Stimulated activated CD8-positive, alpha-beta memory T cell treated with anti-CD3 and anti-CD28 coated beads, Interleukin-4, amount 100 ng/mL, for 48 hours (primary cell): ENCODE measurements around the gene TMEM138.
A peak's percentile ranks its signal among the peaks of the same experiment; 100 is the strongest.

Source experiments
- DNase-seq: peaks from one replicate; pipeline ENCODE4 v3.0.0-alpha.2; 2020

Gene TMEM138

DNA sequence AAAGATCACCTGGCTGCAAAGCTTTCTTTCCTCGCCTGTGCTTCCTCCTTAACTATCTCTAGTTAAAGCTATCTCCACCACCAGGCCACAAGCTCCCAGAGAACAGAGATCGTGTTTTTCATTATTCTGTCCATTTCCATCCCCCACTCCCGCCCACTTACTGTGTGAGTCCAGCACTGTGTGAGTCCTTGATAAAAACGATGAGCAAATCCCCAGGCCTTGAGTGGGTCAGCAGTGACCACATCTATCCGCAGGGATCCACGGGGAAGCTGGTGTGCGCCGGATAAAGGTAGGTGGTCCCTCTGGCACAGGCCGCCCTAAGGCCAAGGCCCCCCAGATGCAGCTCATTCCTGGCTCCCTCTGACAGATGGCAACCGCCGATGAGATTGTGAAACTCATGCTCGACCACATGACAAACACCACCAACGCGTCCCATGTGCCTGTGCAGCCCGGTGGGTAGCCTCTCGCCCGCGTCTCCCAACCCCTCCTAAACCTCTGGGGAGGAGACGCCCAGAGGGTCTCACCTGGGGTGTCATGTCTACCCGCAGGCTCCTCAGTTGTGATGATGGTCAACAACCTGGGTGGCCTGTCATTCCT lies 19.9 kb upstream of the TMEM138 start:
- DNase-seq, result no peak

DNA sequence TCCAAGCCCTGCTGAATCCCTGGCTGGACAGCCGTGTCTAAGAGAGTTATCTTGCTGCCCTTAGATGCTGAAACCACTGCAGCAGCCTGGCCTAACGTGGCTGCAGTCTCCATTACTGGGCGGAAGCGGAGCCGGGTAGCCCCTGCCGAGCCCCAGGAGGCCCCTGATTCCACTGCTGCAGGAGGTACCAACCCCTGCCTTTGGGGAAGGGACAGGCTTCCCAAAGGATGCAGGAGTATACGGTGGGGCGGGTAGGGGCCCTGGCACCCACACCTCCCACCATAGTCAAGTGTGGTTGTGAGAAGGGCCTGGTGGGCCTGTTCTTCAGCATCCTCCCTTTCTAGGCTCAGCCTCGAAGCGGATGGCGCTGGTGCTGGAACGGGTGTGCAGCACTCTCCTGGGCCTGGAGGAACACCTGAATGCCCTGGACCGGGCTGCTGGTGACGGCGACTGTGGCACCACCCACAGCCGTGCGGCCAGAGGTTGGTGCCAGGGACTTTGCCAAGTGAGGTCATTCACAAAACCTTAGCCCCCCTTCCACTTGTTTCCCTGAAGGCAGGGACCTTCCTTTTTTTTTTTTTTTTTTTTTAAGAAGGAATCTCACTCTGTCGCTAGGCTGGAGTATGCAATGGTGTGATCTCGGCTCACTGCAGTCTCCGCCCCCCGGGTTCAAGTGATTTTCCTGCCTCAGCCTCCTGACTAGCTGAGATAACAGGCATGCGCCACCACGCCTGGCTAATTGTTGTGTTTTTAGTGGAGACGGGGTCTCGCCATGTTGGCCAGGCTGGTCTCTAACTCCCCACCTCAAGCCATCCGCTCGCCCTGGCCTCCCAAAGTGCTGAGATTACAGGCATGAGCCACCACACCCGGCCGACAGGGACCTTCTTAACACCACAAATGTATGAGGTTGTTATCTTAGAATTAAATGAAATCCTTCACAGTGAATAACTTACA lies 18.1 kb upstream of the TMEM138 start:
- no peak for DNase-seq

DNA sequence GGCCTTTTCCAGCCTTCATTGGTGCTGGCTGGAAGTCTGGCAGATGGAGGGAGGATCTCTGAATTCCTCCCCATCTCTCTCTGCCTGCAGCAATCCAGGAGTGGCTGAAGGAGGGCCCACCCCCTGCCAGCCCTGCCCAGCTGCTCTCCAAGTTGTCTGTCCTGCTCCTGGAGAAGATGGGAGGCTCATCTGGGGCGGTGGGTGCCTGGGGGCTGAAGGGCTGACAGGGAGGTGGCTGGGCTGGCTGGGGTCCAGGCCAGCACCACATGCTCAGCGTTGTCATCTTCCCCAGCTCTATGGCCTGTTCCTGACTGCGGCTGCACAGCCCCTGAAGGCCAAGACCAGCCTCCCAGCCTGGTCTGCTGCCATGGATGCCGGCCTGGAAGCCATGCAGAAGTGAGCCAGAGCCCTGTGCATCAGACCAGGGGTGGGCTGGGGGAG lies 17.0 kb upstream of the TMEM138 start:
- no peak for DNase-seq

DNA sequence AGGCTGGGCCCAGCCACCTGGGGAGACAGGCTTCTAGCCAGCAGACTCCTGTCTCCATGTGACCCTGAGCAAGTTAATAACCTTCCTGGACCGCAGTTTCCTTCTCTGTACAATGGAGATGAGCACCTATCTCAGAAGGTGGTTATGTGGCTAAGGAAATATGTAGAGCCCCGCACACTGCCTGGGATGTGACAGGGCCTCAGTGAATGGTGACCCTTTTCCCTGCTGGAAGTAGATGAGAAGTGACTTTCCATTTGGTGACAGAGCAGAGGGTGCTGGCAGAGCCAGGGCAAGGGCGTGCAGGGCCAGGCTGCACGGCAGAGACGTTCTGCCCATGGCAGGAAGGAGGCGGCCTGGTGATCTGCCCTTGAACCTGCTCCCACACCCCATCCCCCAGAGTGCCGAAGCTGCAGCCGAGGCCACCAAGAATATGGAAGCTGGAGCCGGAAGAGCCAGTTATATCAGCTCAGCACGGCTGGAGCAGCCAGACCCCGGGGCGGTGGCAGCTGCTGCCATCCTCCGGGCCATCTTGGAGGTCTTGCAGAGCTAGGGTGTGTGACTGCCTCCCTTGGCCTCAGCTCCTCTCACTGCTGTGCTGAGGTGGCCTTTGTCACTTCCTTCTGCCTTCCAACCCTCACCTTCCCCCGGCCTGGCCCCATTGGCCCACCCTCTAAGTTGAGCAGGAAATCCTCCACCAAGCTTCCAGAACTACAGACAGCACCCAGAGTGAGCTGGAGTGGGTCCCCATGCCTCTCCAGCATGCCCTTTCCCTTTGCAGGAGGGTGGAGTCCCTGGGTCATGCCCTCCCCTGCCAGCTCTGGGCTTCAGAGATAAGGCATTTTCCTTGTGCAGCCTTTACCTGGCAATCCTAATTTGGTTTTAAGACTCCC lies 16.0 kb upstream of the TMEM138 start:
- no peak for DNase-seq

GRCh38 chr11:61347916-61348461 lies 14.2 kb upstream of the TMEM138 start:
- DNase-seq, result no peak

DNA sequence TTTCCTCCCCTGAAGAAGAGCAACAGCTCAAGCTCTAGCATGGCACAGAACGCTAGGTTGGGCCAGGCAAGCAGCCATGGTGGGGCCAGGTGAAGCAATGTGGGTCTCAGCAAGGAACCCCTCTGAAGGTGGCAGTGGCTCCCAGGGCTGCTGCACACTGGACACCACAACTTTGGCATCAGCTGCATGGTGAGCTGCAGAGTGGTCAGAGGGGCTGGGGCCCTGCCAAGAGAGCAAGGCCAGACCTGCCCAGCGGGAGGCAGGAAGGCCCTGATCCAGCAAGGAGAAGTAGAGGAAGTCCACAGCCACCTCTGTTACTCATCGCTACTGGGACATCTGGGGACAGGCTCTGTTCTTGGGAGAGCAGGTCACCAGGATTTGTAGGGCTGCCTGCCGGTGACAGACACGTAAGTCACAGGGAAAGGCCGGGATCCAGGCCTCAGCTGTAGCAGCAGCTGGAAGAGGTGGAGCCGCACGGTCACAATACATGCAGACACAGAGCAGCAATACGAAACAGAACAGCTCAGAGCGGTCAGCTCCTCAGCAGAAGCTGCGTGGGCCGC lies 12.9 kb upstream of the TMEM138 start:
- DNase-seq, result no peak

- DNase-seq, result no peak
Measured at GRCh38 chr11:61349916-61350315, 12.3 kb upstream of the TMEM138 start.

DNA sequence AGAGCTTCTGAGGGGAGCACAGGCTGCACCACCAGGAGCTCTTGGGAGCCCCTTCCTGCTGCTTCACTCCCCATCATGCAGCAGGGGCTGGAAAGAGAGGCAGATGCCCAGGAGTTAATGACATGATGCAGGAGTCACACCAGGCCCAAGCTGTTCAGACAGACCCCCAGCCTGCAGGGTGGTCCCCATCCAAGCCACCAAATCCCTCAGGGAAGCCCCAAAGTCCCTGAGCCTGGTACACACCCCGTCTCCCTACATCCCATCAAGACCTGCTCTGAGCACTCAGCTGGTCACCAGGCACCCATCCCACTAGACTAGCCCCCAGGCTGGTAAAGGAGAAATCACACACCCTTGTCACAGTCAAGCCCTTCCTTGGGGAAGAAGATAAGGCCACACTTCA lies 11.8 kb upstream of the TMEM138 start:
- DNase-seq, result no peak

DNA sequence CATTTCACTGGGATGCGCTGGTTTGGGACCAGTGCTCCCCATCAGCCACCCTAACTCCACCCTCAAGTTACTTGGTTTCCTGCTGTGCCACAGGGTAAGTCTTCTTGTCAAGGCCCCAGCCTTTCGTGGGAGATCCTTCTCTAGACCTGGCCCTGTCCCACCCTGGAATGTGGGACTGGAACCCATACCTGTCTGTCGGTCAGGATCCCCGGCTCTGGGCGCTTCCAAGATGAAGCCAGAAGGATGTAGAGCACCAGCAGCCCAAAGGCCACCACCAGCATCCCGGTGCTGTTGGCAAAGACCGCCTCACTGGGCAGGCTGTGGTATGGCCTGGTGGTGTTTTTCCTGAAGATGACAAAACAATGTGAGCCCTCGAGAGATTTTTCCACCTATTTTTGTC lies 11.4 kb upstream of the TMEM138 start:
- no peak for DNase-seq

DNA sequence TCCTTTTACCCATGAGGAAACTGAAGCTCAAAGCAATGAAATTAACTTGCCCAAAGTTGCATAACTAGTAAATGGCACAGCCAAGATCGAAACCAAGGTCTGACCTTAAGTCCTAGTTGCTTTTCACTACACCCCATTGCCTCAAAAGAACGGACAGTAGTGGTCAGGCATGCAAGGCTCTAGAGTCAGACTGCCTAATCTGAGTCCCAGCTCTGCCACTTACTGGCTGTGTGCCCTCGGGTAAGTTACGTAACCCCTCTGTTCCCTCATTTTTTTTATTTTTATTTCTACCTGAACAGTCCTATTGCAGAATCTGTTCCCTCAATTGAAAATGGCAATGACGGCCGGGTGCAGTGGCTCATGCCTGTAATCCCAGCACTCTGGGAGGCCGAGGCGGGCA lies 10.1 kb upstream of the TMEM138 start:
- no peak for DNase-seq

DNA sequence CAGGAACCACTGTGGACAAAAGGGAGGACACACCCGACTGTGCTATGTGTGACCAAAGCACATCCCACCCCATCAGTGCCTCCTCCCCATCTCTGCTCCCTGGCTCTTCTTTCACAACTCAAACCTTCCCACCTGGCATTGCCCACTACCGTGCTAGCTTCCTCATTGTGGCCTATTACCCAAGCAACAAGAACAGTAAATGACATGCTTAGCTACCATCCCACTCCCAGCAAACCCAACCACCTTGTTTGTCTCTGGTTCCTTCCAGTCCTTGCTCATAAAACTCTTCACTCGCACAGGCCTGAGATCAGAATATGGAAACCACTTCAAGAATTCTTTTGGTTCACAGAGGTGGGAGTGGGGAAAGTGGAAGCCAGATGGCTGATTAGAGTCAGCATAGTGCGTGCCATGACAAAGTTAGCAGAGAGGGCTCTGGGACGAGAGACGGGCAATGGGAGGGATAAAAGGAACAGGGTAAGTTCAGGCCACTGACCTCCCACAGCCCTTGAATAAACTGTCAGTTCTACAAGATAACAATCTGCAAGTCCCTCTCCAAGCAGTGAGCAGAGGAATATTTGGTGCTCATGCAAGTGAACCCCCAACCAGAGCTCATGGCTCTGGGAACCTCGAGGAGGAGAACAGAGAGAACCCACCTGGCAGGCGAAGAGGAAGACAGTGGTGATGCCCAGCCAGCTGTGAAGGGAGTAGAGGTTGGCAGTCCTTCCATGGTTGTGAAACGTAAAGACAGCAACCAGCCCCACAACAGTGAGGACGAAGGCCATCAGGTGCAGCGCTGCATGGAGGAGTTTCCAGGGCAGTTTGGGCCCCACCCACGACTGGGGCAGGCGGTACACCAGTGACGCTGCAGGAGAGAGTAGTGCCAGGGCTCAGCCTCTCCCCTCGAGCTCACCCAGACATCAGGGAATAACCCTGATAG lies 8.8 kb upstream of the TMEM138 start:
- DNase-seq, result no peak

- no peak for DNase-seq
Measured at GRCh38 chr11:61354208-61354607, 8.0 kb upstream of the TMEM138 start.

GRCh38 chr11:61356706-61357105 lies 5.5 kb upstream of the TMEM138 start:
- DNase-seq, result no peak

DNA sequence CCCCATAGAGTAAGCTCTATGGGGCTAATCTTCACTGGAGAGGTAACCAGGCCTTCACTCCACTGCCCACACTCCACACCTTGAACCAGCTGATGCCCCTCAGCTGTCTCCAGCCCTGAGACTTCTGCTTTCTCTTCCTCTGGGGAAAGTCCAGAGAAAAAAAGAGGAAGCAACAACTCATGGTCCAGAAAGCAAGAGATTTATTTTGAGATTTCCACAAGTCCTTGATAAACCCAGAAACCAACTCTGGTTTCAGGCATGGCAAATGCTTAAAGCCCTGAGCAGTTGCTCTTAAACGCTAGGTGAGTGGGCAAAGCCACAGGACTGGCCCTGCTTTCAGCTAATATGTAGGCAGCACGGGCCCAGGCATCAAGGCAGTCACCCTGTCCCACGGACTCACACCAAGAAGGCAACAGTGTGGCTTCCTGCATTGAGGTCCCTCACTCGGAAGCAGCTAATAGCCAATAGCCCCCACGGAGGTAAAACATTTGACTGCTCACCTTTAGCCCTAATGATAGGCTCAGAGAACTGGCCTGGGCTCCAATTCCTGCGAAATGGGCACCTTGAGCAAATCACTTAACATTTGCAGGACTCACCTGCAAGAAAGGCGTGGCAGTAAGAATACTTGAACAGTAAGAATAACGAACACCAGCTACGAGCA lies 4.8 kb upstream of the TMEM138 start:
- DNase-seq, result no peak

- no peak for DNase-seq
Measured at GRCh38 chr11:61357894-61358239, 4.3 kb upstream of the TMEM138 start.

DNA sequence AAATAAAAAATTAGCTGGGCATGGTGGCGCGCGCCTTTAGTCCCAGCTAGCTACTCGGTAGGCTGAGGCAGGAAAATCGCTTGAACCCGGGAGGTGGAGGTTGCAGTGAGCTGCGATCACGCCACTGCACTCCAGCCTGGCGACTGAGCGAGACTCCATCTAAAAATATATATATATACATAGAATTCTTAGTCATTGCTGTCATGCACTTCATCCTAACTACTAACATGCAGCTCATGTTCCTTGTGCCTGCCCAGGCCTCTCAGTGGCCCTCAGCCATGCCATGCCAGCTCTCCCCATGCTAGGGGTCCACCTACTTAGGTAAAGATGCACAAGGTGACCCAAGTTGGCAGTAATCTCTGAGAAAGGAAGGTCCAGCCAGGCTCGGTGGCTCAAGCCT lies 3.6 kb upstream of the TMEM138 start:
- DNase-seq, result no peak

- DNase-seq, result no peak
Measured at GRCh38 chr11:61359516-61359915, 2.7 kb upstream of the TMEM138 start.

DNA sequence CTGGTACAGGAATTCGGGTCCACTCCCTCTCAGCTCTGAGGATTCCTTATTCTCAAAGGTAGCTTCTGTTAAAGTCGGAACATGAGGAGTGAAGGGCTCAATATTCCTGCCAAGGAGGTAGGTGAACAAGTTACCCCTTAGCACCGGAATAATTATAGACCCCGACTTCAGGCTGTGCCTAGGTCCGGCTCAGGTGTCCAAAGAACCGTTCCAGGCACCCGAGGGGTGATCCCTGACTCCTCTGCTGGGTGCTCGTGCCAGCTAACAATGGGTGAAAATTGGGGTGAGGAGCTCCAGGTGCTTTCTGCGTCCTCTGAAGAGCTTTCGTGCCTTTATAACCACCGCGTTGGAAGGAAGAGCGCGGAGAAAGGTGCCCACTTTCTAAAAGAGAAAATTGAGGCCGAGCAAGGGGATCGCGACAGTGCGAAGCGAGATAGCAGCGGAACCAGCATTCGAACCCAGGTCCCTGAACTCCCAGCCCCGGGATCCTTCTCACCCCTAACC lies 885 bp upstream of the TMEM138 start:
- no peak for DNase-seq

GRCh38 chr11:61362542-61362875 lies 335 bp downstream of the TMEM138 start:
- peak; percentile 49 for DNase-seq

DNA sequence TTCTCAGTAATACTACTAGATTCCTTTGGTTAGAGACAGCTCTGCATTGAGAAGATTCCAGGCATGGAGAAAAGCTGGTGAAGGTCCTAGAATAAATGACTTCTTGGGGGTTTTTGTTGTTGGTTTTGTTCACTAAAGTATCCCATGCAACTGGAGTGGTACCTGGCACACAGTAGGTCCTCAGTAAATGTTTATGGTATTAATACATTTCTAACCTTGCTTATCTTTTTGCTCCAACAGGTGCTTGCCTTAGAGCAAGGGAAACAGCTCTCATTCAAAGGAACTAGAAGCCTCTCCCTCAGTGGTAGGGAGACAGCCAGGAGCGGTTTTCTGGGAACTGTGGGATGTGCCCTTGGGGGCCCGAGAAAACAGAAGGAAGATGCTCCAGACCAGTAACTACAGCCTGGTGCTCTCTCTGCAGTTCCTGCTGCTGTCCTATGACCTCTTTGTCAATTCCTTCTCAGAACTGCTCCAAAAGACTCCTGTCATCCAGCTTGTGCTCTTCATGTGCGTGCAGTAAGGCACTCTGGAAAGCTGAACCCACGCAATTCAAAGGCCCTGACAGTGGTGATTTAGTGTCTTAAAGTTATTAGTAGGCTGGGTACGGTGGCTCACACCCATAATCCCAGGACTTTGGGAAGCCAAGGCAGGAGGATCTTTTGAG lies 2.0 kb downstream of the TMEM138 start:
- no peak for DNase-seq
